Endodermal cell (in vitro differentiated cells): ENCODE results near the gene ANGPT4. TPM values are rescaled to one million over a fixed set of nuclear protein-coding genes. Genes with fewer than 3 reads are reported as not detected.

Source experiments
- DNase-seq: peaks from one replicate; pipeline ENCODE4 v3.0.0-alpha.2; 2017
- H3K27ac ChIP-seq: 2 replicates; pipeline ENCODE4 v1.5.1; 2013; ENCODE audit warnings: mild to moderate bottlenecking, low read depth, low read length, moderate library complexity
- H3K27me3 ChIP-seq: 2 replicates; pipeline ENCODE4 v1.6.1; 2013; ENCODE audit warnings: mild to moderate bottlenecking, low read length, moderate library complexity; ENCODE audit not compliant: insufficient read depth, control insufficient read depth, poor library complexity, severe bottlenecking
- H3K36me3 ChIP-seq: 2 replicates; pipeline ENCODE4 v1.7.0; 2013; ENCODE audit warnings: mild to moderate bottlenecking, low read length, moderate library complexity; ENCODE audit not compliant: control insufficient read depth, insufficient read depth
- H3K4me1 ChIP-seq: one replicate; pipeline ENCODE4 v1.7.0; 2013; ENCODE audit warnings: low read length; ENCODE audit not compliant: control insufficient read depth, insufficient read depth
- H3K4me3 ChIP-seq: 2 replicates; pipeline ENCODE4 v1.5.1; 2013; ENCODE audit warnings: mild to moderate bottlenecking, low read length, moderate library complexity
- H3K9ac ChIP-seq: 2 replicates; pipeline ENCODE4 v1.6.1; 2013; ENCODE audit warnings: mild to moderate bottlenecking, low read length, moderate library complexity; ENCODE audit not compliant: poor library complexity, severe bottlenecking; ENCODE audit errors: extremely low read depth
- H3K9me3 ChIP-seq: 2 replicates; pipeline ENCODE4 v1.6.1; 2013; ENCODE audit warnings: mild to moderate bottlenecking, low read length, moderate library complexity; ENCODE audit not compliant: control insufficient read depth
- H3K27ac Mint-ChIP-seq: 2 replicates; pipeline ENCODE4 v1.8.0; 2020; ENCODE audit warnings: mixed read lengths
- H3K27me3 Mint-ChIP-seq: 2 replicates; pipeline ENCODE4 v1.8.0; 2021; ENCODE audit warnings: mild to moderate bottlenecking, mixed read lengths; ENCODE audit not compliant: insufficient read depth
- H3K36me3 Mint-ChIP-seq: 2 replicates; pipeline ENCODE4 v1.8.0; 2020; ENCODE audit warnings: low read depth, mixed read lengths
- H3K4me1 Mint-ChIP-seq: 2 replicates; pipeline ENCODE4 v1.8.0; 2020; ENCODE audit warnings: mixed read lengths
- H3K4me3 Mint-ChIP-seq: 2 replicates; pipeline ENCODE4 v1.8.0; 2020; ENCODE audit warnings: mild to moderate bottlenecking, moderate library complexity, mixed read lengths
- H3K9me3 Mint-ChIP-seq: 2 replicates; pipeline ENCODE4 v1.8.0; 2020; ENCODE audit warnings: mild to moderate bottlenecking, mixed read lengths
- WGBS, 2 experiments: methylation state at CpG; one replicate each; pipeline versions ENCODE4 v1.1.5 to v1.1.7; 2013; ENCODE audit warnings: missing lambda C conversion rate in 2 of 2, mixed read lengths in 1 of 2; ENCODE audit not compliant: insufficient coverage in 1 of 2, insufficient read length in 1 of 2; 5-methylcytosine and 5-hydroxymethylcytosine counted together
- total RNA-seq, 2 donors: library from RNA; stranded (reverse); fragmentation: NEBNext Ultra II Directional in 1 of 2; extraction: Animal tissue kit (Norgen Biotek cat#: 25700) in 1 of 2; gene quantifications; 2 replicates in 1 of 2; 3 replicates in 1 of 2; pipeline ENCODE4 v1.2.1, GENCODE V29; 2021
- TF ChIP-seq, protein P1 (sequence below): fragments of 200-600 bp; sonication (generic); conservative IDR thresholded peaks from 2 replicates; pipeline ENCODE4 v1.5.0; 2021; ENCODE audit warnings: antibody characterized with exemption, mild to moderate bottlenecking

The ANGPT4 gene
- total RNA-seq, 2 donors from 2014 or later = 0.31 to 0.51 TPM

DNA sequence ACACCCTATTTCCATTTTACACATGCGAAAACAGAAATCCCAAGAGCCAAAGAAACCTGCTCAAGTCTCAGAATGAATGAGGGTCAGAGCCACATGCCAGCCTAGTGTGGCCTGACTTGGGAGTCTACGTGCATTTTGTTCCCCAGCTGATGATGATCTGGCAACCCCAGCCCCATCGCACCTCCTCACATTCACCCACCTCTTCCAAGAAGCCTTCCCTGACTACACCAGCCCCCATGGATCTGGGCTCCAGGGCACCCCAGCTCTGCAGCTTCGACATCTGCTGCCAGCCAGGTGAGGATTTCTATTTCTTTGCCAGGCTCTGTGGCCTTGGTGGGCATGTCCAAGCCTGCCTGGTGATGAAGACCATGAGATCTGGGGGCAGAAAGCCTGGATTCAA, 41.0 kb downstream of the ANGPT4 start:
- 89 to 100% methylated on average over 2 to 4 of the region's 4 CpGs for WGBS, 2 experiments

DNA sequence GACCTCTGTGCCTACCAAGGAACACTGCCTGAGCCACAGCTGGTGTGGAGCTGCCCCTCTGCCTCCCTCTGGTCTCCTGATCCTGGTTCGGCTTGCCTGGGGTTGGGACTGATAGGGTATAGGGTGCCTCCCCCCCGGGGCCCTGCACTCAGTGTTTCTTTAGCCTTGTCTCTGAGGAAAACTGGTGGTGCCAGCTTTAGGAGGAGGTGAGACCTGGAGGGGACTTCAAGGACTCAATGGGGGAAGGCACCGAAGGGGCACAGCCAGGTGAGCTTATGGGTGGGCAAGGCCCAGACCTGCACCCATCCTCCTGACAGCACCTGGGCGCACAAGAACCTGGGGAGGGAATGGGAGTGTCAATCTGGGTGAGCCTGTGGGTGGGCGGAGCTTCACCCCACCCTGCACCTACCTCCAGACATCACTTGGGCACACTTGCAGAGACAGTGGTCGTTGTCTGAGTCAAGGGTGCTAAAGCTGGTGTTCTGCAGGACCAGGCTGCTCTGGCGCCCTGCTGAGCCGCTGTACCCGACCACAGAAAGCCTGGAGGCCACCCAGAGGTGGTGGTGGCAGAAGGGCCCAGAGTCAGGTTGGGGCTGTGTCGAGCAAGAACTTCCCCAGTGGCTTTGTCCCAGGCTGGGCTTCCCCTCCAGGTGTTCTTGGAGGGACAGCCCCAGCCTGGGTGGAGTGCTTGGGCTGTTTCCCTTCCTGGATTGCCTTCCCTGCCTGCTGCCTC, 42.1 kb downstream of the ANGPT4 start:
- H3K27me3 ChIP-seq = peaks cover 5% of the 10 kb centered on the region
- 85 to 88% methylated on average over 3 to 10 of the region's 10 CpGs for WGBS, 2 experiments
- H3K9ac ChIP-seq = no peak overlapping the region
- H3K36me3 ChIP-seq = no peaks in the 10 kb centered on the region
- H3K9me3 ChIP-seq = no peaks in the 10 kb centered on the region
- H3K4me3 Mint-ChIP-seq = no peak overlapping the region
- H3K27ac ChIP-seq = no peak overlapping the region
- no peaks in the 10 kb centered on the region for H3K36me3 Mint-ChIP-seq
- H3K27ac Mint-ChIP-seq = no peak overlapping the region
- H3K4me1 Mint-ChIP-seq = no peaks in the 10 kb centered on the region
- no peaks in the 10 kb centered on the region for H3K4me1 ChIP-seq
- H3K27me3 Mint-ChIP-seq = peaks cover 25% of the 10 kb centered on the region
- no peak for DNase-seq
- TF ChIP-seq, protein P1, sequence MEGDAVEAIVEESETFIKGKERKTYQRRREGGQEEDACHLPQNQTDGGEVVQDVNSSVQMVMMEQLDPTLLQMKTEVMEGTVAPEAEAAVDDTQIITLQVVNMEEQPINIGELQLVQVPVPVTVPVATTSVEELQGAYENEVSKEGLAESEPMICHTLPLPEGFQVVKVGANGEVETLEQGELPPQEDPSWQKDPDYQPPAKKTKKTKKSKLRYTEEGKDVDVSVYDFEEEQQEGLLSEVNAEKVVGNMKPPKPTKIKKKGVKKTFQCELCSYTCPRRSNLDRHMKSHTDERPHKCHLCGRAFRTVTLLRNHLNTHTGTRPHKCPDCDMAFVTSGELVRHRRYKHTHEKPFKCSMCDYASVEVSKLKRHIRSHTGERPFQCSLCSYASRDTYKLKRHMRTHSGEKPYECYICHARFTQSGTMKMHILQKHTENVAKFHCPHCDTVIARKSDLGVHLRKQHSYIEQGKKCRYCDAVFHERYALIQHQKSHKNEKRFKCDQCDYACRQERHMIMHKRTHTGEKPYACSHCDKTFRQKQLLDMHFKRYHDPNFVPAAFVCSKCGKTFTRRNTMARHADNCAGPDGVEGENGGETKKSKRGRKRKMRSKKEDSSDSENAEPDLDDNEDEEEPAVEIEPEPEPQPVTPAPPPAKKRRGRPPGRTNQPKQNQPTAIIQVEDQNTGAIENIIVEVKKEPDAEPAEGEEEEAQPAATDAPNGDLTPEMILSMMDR = no peak
- H3K9me3 Mint-ChIP-seq = no peaks in the 10 kb centered on the region
- no peak overlapping the region for H3K4me3 ChIP-seq

More for the DNA sequence above, 41.0 kb downstream of the ANGPT4 start:
- Mint-ChIP-seq H3K4me3 (no peak overlapping the region), H3K27ac (no peak overlapping the region), H3K9me3 (no peaks in the 10 kb centered on the region), H3K4me1 (no peaks in the 10 kb centered on the region), H3K27me3 (peaks cover 17% of the 10 kb centered on the region), H3K36me3 (no peaks in the 10 kb centered on the region)
- TF ChIP-seq, protein P1 = no peak
- Histone ChIP-seq H3K9ac (no peak overlapping the region), H3K4me1 (no peaks in the 10 kb centered on the region), H3K4me3 (no peak overlapping the region), H3K27ac (no peak overlapping the region), H3K27me3 (peaks cover 5% of the 10 kb centered on the region), H3K9me3 (no peaks in the 10 kb centered on the region), H3K36me3 (no peaks in the 10 kb centered on the region)
- no peak for DNase-seq

DNA sequence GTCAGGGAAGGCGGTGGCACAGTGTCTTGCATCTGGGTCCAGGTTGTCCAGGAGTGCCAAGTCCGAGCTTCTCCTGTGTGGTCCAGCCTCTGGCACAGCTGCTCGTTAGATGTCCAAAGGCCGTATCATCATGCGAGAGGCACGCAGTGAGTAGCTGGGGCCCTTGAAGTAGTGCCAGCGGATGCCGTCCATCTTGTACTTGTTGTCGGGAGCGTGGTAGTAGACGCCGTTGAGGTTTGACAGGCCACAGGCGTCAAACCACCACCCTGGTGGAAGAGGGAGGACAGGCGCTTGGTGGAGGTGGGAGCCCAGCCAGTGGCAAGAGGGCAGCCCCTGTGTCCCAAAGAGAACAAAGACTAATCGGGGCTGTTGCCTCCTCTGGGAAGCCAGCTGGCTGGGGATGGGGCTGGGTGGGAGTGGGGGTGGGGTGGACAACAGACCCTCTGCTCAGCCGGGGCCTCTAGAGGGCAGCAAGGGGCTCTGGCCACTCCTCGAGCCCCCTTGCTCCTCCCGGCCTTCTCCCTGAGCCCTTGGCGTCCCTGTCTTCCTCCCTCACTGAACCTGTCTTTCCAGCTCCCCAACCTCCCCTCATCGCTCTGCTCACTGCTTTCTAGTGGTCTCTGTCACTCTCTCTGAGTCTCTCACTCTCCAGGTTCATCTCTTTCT, 43.1 kb downstream of the ANGPT4 start:
- TF ChIP-seq, protein P1 = peak; percentile 75
- no peaks in the 10 kb centered on the region for H3K36me3 ChIP-seq
- H3K27me3 ChIP-seq = peaks cover 5% of the 10 kb centered on the region
- Mint-ChIP-seq H3K4me1 (no peaks in the 10 kb centered on the region), H3K27ac (no peak overlapping the region), H3K4me3 (no peak overlapping the region), H3K36me3 (no peaks in the 10 kb centered on the region), H3K9me3 (no peaks in the 10 kb centered on the region), H3K27me3 (peaks cover 29% of the 10 kb centered on the region)
- no peak overlapping the region for H3K27ac ChIP-seq
- no peaks in the 10 kb centered on the region for H3K4me1 ChIP-seq
- no peak overlapping the region for H3K4me3 ChIP-seq
- no peak overlapping the region for H3K9ac ChIP-seq
- no peaks in the 10 kb centered on the region for H3K9me3 ChIP-seq
- 79 to 83% methylated on average over 14 to 20 of the region's 20 CpGs for WGBS, 2 experiments
- peak; percentile 87 for DNase-seq
